H9 (cell line): ENCODE data around the gene ABLIM1. TPM values are rescaled to one million over a fixed set of nuclear protein-coding genes. Genes with fewer than 3 reads are reported as not detected.

Experiments used
- DNase-seq: peaks from one replicate; pipeline ENCODE4 v3.0.0-alpha.2; 2017
- H2AFZ ChIP-seq: one replicate; pipeline ENCODE4 v1.6.1; 2013; ENCODE audit warnings: mild to moderate bottlenecking, low read length, control low read depth, moderate library complexity
- H2AK5ac ChIP-seq: 2 replicates; pipeline ENCODE4 v1.6.1; 2013; ENCODE audit warnings: low read length, control low read depth, mixed read lengths; ENCODE audit not compliant: insufficient read length
- H2BK120ac ChIP-seq: one replicate; pipeline ENCODE4 v1.6.1; 2013; ENCODE audit warnings: low read depth, mild to moderate bottlenecking, low read length, control low read depth, inconsistent platforms; ENCODE audit not compliant: poor library complexity, severe bottlenecking
- H2BK12ac ChIP-seq: 2 replicates; pipeline ENCODE4 v1.6.1; 2013; ENCODE audit warnings: low read length, control low read depth, mixed read lengths, low read depth; ENCODE audit not compliant: insufficient read length
- H2BK15ac ChIP-seq: 2 replicates; pipeline ENCODE4 v1.6.1; 2013; ENCODE audit warnings: low read depth, low read length, control low read depth
- H2BK20ac ChIP-seq: one replicate; pipeline ENCODE4 v1.6.1; 2013; ENCODE audit warnings: low read depth, mild to moderate bottlenecking, low read length, control low read depth, inconsistent platforms; ENCODE audit not compliant: poor library complexity, severe bottlenecking
- H2BK5ac ChIP-seq: 2 replicates; pipeline ENCODE4 v1.6.1; 2013; ENCODE audit warnings: low read length, control low read depth, mixed read lengths; ENCODE audit not compliant: insufficient read length
- H3K14ac ChIP-seq: 2 replicates; pipeline ENCODE4 v1.6.1; 2013; ENCODE audit warnings: low read length, control low read depth; ENCODE audit not compliant: insufficient read depth
- H3K18ac ChIP-seq: 2 replicates; pipeline ENCODE4 v1.6.1; 2013; ENCODE audit warnings: low read depth, mild to moderate bottlenecking, mixed read lengths, low read length, control low read depth; ENCODE audit not compliant: insufficient read length
- H3K23ac ChIP-seq: 2 replicates; pipeline ENCODE4 v1.6.1; 2013; ENCODE audit warnings: low read length, control low read depth, mixed read lengths, low read depth; ENCODE audit not compliant: insufficient read length
- H3K23me2 ChIP-seq: 2 replicates; pipeline ENCODE4 v1.6.1; 2013; ENCODE audit warnings: low read depth, mild to moderate bottlenecking, mixed read lengths, low read length, control low read depth; ENCODE audit not compliant: insufficient read length, poor library complexity, severe bottlenecking
- H3K27ac ChIP-seq: 2 replicates; pipeline ENCODE4 v1.5.1; 2013; ENCODE audit warnings: low read length, control low read depth, mixed read lengths, low read depth; ENCODE audit not compliant: insufficient read length
- H3K27me3 ChIP-seq: 2 replicates; pipeline ENCODE4 v1.6.1; 2013; ENCODE audit warnings: low read length, control low read depth, inconsistent platforms; ENCODE audit not compliant: insufficient read depth
- H3K4ac ChIP-seq: 2 replicates; pipeline ENCODE4 v1.6.1; 2013; ENCODE audit warnings: low read depth, mild to moderate bottlenecking, control low read depth, inconsistent platforms, low read length, moderate library complexity
- H3K4me1 ChIP-seq: 2 replicates; pipeline ENCODE4 v1.6.1; 2013; ENCODE audit warnings: low read length, control low read depth, inconsistent platforms; ENCODE audit not compliant: insufficient read depth
- H3K4me2 ChIP-seq: 2 replicates; pipeline ENCODE4 v1.6.1; 2013; ENCODE audit warnings: low read length, control low read depth, mixed read lengths; ENCODE audit not compliant: insufficient read length, insufficient read depth
- H3K56ac ChIP-seq: 2 replicates; pipeline ENCODE4 v1.6.1; 2013; ENCODE audit warnings: low read depth, mild to moderate bottlenecking, mixed read lengths, low read length, control low read depth; ENCODE audit not compliant: insufficient read length
- H3K79me1 ChIP-seq: 2 replicates; pipeline ENCODE4 v1.6.1; 2013; ENCODE audit warnings: low read depth, mild to moderate bottlenecking, moderate library complexity, low read length, control low read depth, inconsistent platforms; ENCODE audit not compliant: insufficient read depth, poor library complexity, severe bottlenecking
- H3K79me2 ChIP-seq: 2 replicates; pipeline ENCODE4 v1.6.1; 2013; ENCODE audit warnings: low read length, control low read depth, inconsistent platforms; ENCODE audit not compliant: insufficient read depth
- H3K9ac ChIP-seq: 2 replicates; pipeline ENCODE4 v1.6.1; 2013; ENCODE audit warnings: low read length, control low read depth, mixed read lengths; ENCODE audit not compliant: insufficient read length; ENCODE audit errors: extremely low read depth
- H3K9me3 ChIP-seq: one replicate; pipeline ENCODE4 v1.6.1; 2013; ENCODE audit warnings: low read depth, low read length, inconsistent platforms; ENCODE audit not compliant: control insufficient read depth
- H3T11ph ChIP-seq: one replicate; pipeline ENCODE4 v1.6.1; 2013; ENCODE audit warnings: mild to moderate bottlenecking, low read length, control low read depth, inconsistent platforms
- H4K20me1 ChIP-seq: one replicate; pipeline ENCODE4 v1.6.1; 2013; ENCODE audit not compliant: control insufficient read depth, insufficient read length, insufficient read depth
- H4K5ac ChIP-seq: 2 replicates; pipeline ENCODE4 v1.6.1; 2013; ENCODE audit warnings: low read depth, mild to moderate bottlenecking, mixed read lengths, low read length, control low read depth; ENCODE audit not compliant: insufficient read length
- H4K8ac ChIP-seq: replicated peaks from 2 replicates; pipeline ENCODE4 v1.6.1; 2013; ENCODE audit warnings: low read length, control low read depth, mixed read lengths, low read depth; ENCODE audit not compliant: insufficient read length
- H4K91ac ChIP-seq: 2 replicates; pipeline ENCODE4 v1.6.1; 2013; ENCODE audit warnings: low read depth, mild to moderate bottlenecking, moderate library complexity, mixed read lengths, low read length, control low read depth; ENCODE audit not compliant: insufficient read length
- H3K27ac Mint-ChIP-seq, 3 experiments: 2 replicates in 2 of 3; 3 replicates in 1 of 3; pipeline ENCODE4 v1.8.0; 2020 to 2021; ENCODE audit warnings: mixed read lengths in 3 of 3, mild to moderate bottlenecking in 1 of 3, moderate library complexity in 1 of 3
- H3K27me3 Mint-ChIP-seq: 2 replicates; pipeline ENCODE4 v1.8.0; 2021; ENCODE audit warnings: low read depth, mild to moderate bottlenecking, moderate library complexity, mixed read lengths
- H3K36me3 Mint-ChIP-seq, 3 experiments: 2 replicates in 2 of 3; 3 replicates in 1 of 3; pipeline ENCODE4 v1.8.0; 2020 to 2021; ENCODE audit warnings: low read depth in 3 of 3, mixed read lengths in 3 of 3; ENCODE audit not compliant: insufficient read depth in 1 of 3
- H3K4me1 Mint-ChIP-seq, 2 experiments: 2 replicates each; pipeline ENCODE4 v1.8.0; 2020; ENCODE audit warnings: mixed read lengths in 2 of 2
- H3K4me3 Mint-ChIP-seq, 2 experiments: 2 replicates in 1 of 2; 3 replicates in 1 of 2; pipeline ENCODE4 v1.8.0; 2020 to 2021; ENCODE audit warnings: mild to moderate bottlenecking in 2 of 2, mixed read lengths in 2 of 2, moderate library complexity in 1 of 2
- H3K9me3 Mint-ChIP-seq, 2 experiments: 2 replicates in 1 of 2; 3 replicates in 1 of 2; pipeline ENCODE4 v1.8.0; 2020; ENCODE audit warnings: mild to moderate bottlenecking in 2 of 2, mixed read lengths in 2 of 2, moderate library complexity in 1 of 2
- CTCF ChIP-seq: fragments of 200-600 bp; sonication (generic); conservative IDR thresholded peaks from 3 replicates; pipeline ENCODE4 v1.8.0; 2021; ENCODE audit warnings: antibody characterized with exemption, mild to moderate bottlenecking
- WGBS: extraction: QIAGEN DNeasy Blood & Tissue Kit; methylation state at CpG from one replicate; pipeline ENCODE4 v1.1.7; 2013; ENCODE audit warnings: missing lambda C conversion rate, low lambda C conversion rate, mixed read lengths; ENCODE audit not compliant: insufficient read length; ENCODE audit errors: extremely low coverage; 5-methylcytosine and 5-hydroxymethylcytosine counted together
- total RNA-seq: library from RNA; stranded (reverse); gene quantifications from 2 replicates; pipeline ENCODE4 v1.2.1, GENCODE V29; 2021

Gene ABLIM1
- total RNA-seq, 1 experiment from 2014 or later, result 32.1 TPM

DNA sequence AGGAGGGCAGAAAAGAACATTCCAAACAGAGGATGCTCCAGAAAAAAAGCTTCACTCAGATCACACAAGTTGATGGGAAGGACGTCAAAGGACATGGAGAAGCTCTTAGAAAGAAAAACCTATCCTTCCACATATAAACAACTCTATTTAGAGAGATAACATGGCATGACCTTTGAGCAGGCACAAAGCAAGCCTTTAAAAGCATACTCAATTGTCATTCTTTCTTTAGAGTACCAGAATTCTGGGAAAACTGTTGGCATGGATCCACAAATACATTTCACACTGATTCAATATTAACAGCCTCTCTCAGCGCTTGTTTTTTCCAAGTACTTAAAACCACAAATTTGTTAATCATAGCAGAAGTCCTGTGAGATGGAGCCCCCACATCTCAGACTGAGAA lies 7.3 kb upstream of the ABLIM1 start:
- H2BK12ac ChIP-seq, result no peak overlapping the region
- peaks cover 6% of the 10 kb centered on the region; the same call in 1 of the 2 replicates for H3K4me1 ChIP-seq

More for the DNA sequence above, 7.3 kb upstream of the ABLIM1 start:
- Histone ChIP-seq H3K4me2 (no peak overlapping the region), H3K18ac (no peak overlapping the region), H3T11ph (no peak overlapping the region), H3K27ac (no peak overlapping the region), H2BK20ac (no peak overlapping the region), H2BK5ac (no peak overlapping the region), H3K79me1 (no peaks in the 10 kb centered on the region), H3K27me3 (no peaks in the 10 kb centered on the region), H3K56ac (no peak overlapping the region), H3K14ac (no peak overlapping the region), H4K20me1 (no peaks in the 10 kb centered on the region), H3K23me2 (no peaks in the 10 kb centered on the region), H4K91ac (no peak overlapping the region), H3K23ac (no peak overlapping the region), H3K4ac (no peak overlapping the region), H2AFZ (no peak overlapping the region), H4K8ac (no peak overlapping the region), H3K9ac (no peak overlapping the region), H4K5ac (no peak overlapping the region), H3K9me3 (no peaks in the 10 kb centered on the region), H2BK120ac (no peak overlapping the region), H3K79me2 (no peaks in the 10 kb centered on the region), H2BK15ac (no peak overlapping the region), H2AK5ac (no peak overlapping the region)
- no peak for TF ChIP-seq CTCF
- WGBS, result no CpG with 5 or more reads among the region's 2 CpGs
- H3K4me3 Mint-ChIP-seq, result no peak overlapping the region
- H3K9me3 Mint-ChIP-seq, result peaks cover 6 to 7% of the 10 kb centered on the region in 2 experiments; a peak in 3 of 5 replicates
- no peak for DNase-seq
- H3K36me3 Mint-ChIP-seq, result peaks cover 0 to 3% (median 0%) of the 10 kb centered on the region in 3 experiments; a peak in 2 of 7 replicates
- no peak overlapping the region for H3K27ac Mint-ChIP-seq
- H3K4me1 Mint-ChIP-seq, result peaks cover 19 to 22% of the 10 kb centered on the region in 2 experiments
- peaks cover under 1% of the 10 kb centered on the region; the same call in 1 of the 2 replicates for H3K27me3 Mint-ChIP-seq
